ENCODE results near the gene TUB. TPM values are rescaled to one million over a fixed set of nuclear protein-coding genes. Genes with fewer than 3 reads are reported as not detected.

Gene TUB
- total and polyA plus RNA-seq, 2 of the 8 experiments (the other 6 are each of a cell fraction or from before 2014, with no cell fraction given): 15.3 to 31.3 TPM

- TF ChIP-seq ATF3 (IDR thresholded peaks at IDR 0.05; ENCODE audit: insufficient read depth, low read depth, low read length) (no peak), POU5F1 (IDR thresholded peaks at IDR 0.05; ENCODE audit: low read depth, low read length) (no peak)
These were observed 5.6 kb downstream of the TUB start (continued) for GRCh38 chr11:8086571-8086970.
